ENCODE measurements around the gene RINT1.

The RINT1 gene

DNA sequence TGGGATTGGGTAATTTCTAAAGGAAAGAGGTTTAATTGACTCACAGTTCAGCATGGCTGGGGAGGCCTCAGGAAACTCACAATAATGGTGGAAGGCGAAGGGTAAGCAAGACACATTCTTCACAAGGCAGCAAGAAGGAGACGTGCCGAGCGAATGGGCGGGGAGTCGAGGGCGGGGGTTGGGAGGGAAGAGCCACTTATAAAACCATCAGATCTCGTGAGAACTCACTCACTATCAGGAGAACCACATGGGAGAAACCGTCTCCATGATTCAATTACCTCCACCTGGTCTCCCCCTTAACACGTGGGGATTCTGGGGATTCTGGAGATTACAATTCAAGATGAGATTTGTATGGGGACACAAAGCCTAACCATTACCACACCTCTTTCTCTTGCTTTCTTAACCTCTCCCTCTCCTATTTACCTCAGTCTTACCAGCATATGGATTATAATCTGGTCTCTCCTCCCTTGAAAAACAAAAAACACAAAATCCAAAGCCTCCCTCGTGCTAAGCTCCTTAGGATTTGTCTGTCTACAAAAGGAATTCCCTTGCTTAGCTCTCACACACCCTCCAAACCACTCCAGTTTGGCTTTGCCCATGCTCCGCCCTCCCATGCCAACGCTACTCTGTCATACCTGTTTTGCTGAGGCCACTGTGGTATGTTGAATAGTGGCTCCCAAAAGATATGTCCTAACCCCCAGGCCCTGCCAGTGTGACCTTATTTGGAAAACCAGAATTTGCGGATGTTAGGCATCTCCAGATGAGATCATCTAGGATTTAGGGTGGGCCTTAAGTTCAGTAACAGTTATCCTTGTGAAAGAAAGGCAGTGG, 68.9 kb downstream of the RINT1 start:
- no peak for DNase-seq

DNA sequence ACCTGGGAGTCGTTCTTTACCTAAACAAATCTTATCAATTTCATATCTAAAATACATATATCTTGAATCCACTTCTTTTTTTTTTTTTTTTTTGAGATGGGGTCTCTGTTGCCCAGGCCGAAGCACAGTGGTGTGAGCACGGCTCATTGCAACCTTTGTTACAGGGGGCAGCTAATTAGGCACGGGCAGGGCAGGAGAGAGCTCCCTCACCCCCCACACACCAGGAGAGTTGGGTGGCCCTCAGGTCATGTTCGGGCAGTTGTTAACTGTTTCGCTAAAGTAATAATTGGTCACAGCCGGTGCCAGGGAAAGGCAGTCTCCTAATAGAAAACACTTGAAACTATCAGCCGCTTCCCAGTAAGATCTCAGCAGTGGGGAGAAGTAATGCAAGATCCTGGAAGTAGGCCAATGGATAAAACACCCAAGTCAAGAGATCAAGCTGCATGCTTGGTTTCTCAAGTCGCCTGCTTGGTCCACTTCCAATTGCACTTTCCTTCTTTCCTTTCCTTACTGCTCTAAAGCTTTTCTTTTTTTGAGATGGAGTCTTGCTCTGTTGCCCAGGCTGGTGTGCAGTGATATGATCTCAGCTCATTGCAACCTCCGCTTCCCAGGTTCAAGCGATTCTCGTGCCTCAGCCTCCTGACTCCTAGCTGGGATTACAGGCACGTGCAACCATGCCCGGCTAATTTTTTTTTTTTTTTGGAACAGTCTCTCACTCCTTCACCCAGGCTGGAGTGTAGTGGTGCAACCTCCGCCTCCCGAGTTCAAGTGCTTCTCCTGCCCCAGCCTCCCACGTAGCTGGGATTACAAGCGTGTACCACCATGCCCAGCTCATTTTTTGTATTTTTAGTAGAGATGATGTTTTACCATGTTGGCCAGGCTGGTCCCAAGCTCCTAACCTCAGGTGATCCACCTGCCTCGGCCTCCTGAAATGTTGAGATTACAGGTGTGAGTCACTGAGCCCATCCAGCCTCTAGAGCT, 70.6 kb downstream of the RINT1 start:
- DNase-seq: peak; percentile 32

DNA sequence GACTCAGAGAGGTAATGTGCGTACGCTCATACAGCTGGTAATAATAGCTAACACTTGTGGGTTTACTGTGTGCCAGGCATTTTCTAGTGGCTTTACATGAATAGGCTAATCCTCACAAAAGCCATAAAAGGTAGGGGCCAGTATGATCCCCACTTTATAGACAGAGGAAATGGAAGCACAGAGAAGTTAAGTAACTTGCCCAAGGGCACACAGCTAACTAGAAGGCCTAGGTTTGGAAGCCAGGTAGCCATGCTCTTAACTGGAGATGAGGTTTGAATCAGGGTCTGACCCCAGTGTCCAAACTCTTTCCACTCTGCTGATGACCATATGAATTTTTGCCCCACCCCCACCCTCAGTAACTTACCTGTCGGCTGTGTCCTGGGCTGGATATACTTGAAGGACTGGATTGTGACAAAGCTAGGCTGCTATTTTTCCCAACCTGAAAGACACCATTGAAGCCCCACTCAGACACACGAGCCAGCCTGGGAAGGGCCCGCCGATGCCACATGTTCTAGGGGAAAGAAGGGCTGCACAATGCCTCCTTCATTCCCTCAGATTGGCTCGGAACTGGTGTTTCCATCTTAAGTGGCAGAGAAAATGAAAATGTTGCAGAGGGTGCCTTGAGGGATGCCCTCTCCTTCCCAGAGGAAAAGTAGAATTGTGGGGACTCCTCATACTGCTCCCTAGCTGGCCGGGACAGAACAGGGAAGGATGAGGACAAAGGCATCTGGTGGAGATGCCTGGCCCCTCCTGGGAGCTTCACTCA, 78.3 kb downstream of the RINT1 start:
- DNase-seq: no peak

DNA sequence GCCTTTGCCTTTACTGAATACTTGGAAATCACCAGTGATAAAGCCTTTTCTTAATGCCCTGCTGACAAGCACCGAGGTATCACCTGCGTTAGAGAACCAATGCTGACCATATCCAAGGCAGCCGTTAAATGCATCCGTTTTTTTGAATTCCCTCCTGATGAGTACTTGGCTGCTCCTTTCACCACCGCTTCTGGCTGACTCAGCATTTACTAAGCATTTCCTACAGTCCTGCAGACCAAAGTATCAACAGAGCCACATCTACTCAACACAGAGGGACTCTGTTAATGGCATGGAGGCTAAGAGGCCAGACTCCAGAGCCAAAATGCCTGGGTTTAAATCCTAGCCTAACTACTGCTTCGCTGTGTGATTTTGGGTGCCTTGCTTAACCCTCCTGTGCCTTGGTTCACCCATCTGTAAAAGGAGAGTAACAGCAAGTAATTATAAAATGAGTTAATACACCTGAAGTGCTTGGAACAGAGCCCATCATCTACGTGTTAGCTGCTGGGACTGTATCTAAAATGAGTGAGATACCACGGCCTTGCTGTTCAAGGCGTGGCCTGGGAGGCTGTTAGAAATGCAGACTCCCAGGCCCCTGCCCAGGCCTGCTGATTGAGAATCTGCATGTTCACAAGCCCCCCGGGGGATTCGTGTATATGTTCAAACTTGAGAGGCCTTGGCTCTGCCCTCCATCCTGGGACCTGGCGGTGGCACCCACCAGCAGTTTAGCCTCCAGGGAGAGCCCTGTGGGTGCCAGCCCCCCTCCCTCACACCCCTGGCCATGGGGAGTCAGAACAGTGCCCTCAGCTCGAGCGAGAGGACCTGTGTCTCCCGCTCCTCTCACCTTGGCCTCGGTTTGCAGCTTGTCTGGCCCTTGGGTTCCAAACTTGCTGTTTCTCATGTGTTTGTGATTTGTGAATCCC, 80.1 kb downstream of the RINT1 start:
- no peak for DNase-seq

DNA sequence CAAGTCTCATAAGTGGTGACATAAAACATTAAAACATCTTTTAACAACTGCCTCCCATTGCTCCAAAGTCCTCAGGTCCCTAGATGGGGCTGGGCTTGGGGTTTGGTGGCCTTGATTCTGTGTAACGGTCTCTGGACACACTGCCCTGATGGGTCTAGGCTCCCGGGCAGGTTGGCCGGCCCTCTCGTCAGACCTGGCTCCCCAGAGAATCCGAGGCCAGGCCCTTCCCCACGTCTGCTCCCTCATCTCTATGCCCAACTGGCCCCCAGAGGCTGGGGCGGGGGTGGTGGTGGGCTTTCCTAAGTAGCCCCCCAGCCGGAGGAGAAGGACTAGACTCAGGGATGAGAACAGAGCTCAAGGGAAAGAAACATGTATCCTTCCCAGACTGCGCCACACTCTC, 80.8 kb downstream of the RINT1 start:
- no peak for DNase-seq

DNA sequence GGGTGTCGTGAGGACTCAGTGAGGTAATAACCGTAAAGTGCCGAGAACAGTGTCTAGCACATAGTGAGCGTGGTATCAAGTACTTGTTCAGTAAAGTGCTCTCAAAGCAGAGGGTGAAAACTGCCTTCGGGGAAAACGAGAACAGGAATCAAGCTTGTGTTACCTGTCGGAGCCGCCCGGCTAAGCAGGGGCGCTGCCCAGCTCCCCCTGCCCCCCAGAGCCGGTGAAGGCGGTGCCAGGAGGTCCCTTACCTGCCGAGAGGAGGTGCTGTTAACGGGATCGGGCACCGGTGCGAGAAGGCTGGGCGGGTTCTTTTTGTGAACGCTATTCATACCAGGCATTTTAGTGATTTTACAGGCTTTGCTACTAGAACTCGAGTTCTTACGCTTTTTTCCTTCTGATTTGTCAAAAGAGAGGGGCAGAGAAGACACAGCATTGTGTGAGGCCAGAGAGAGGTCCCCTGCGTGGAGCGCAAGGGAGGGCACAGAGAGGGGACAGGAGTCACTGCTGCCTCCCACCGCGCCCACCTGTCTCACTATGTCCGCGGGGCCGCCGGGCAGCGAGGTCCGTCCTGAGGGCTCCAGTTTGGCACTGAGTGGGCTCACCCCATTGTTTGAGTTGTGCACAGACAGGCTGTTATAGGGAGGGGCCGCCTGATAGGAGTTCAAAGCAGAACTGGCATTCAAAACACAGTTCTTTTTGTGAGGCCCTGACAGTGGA, 81.8 kb downstream of the RINT1 start:
- no peak for DNase-seq

DNA sequence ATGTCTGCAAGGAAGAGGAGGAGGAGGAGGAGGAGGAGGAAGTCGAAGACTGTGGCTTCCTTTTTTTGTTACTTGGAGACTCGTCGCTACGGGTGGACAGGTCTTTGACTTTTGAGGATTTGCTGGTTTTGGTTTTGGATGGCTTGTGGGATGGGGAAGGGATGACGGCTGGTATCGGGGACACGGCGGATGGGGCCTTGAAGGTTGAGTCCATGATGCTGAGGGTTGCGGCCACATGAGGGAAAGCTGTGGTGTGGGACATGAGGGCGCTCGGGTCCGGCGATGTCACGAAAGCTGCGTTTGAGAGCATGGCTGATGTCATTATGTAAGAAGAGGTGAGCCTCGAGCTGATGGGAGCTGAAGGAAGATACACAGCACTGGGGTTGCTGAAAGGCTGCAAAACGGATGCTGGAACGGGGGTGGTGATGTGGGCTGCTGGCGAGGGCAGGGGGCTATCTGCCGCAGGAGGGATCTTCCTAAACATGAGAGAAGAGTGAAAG, 82.4 kb downstream of the RINT1 start:
- no peak for DNase-seq

Measured in NCI-H1105 treated with DMSO at 0.1 percent for 48 hours (cell line).